Lower leg skin (tissue), 3 donors: ENCODE data around the gene HOXC10.

Experiments used
- CTCF ChIP-seq, 3 donors: fragments of 450-650 bp; IDR thresholded peaks; one replicate each; pipeline ENCODE4 v1.5.1; 2016; ENCODE audit warnings: antibody characterized with exemption in 3 of 3, mild to moderate bottlenecking in 3 of 3, moderate library complexity in 2 of 3
- POLR2A ChIP-seq, 2 donors: fragments of 450-650 bp; IDR thresholded peaks; one replicate each; pipeline ENCODE4 v1.6.1; 2016 to 2017; ENCODE audit warnings: antibody characterized with exemption in 2 of 2, mild to moderate bottlenecking in 1 of 2, moderate library complexity in 1 of 2

- TF ChIP-seq CTCF (IDR thresholded peaks at IDR 0.05) (no peak), POLR2A (IDR thresholded peaks at IDR 0.05) (no peak)
Observed at GRCh38 chr12:54004063-54004840, 19.3 kb downstream of the HOXC10 start.
